Superior temporal gyrus (tissue), 1 donor: ENCODE data around the gene LCN12.
"Not testable (repeated sequence)": the region's sequence is repeated elsewhere in the genome, so short reads cannot be mapped to it uniquely, and the experiment has no call there.

Source experiments
- DNase-seq: peaks from one replicate; pipeline ENCODE4 v3.0.0-alpha.2; 2016; ENCODE audit errors: extremely low spot score

The LCN12 gene

GRCh38 chr9:136991993-136992818, 40.1 kb downstream of the LCN12 start, which contains the start of gene PAXX:
TSS of gene PAXX (plus strand) at chr9:136992422. CDS start at chr9:136992444, 22 bp downstream.
- peak; percentile 82 for DNase-seq

- DNase-seq, result no peak
These were observed 40.8 kb downstream of the LCN12 start for GRCh38 chr9:136992819-136993369.

- DNase-seq, result no peak
These were observed 42.3 kb downstream of the LCN12 start for GRCh38 chr9:136994180-136994887.

GRCh38 chr9:136994888-136995230, 42.8 kb downstream of the LCN12 start:
- no peak for DNase-seq

GRCh38 chr9:136995362-136995761, 43.3 kb downstream of the LCN12 start:
- DNase-seq, result no peak

- DNase-seq, result no peak
These were observed 43.8 kb downstream of the LCN12 start for GRCh38 chr9:136995772-136996311.

- no peak for DNase-seq
These were observed 44.6 kb downstream of the LCN12 start, which contains the start of gene CLIC3 for GRCh38 chr9:136996361-136997292. TSS of gene CLIC3 (minus strand) at chr9:136996568. CDS start at chr9:136996543, 25 bp downstream.

GRCh38 chr9:136997371-136997770, 45.3 kb downstream of the LCN12 start:
- no peak for DNase-seq

GRCh38 chr9:136997830-136998234, 45.8 kb downstream of the LCN12 start:
- no peak for DNase-seq

GRCh38 chr9:137000177-137000930, 48.3 kb downstream of the LCN12 start:
- no peak for DNase-seq

- DNase-seq, result no peak
These were observed 50.0 kb downstream of the LCN12 start for GRCh38 chr9:137001857-137002645.

- DNase-seq, result no peak
These were observed 50.6 kb downstream of the LCN12 start for GRCh38 chr9:137002646-137003041.

GRCh38 chr9:137004285-137004684, 52.2 kb downstream of the LCN12 start:
- not testable (repeated sequence) for DNase-seq
